ENCODE measurements around the gene CTU1.
"Not testable (repeated sequence)": the region's sequence is repeated elsewhere in the genome, so short reads cannot be mapped to it uniquely, and the experiment has no call there.

CTU1 gene

GRCh38 chr19:51143486-51143885, 35.3 kb upstream of the CTU1 start:
- peaks cover 22% of the 10 kb centered on the region for H3K27me3 ChIP-seq (ENCODE audit: insufficient read depth, poor library complexity, severe bottlenecking)
- no peaks in the 10 kb centered on the region for H3K36me3 ChIP-seq (ENCODE audit: low read depth)
- no peak overlapping the region for H3K4me3 ChIP-seq (ENCODE audit: severe bottlenecking)
- H3K9me3 ChIP-seq (ENCODE audit: severe bottlenecking): no peaks in the 10 kb centered on the region
- no peak overlapping the region for H3K27ac ChIP-seq (ENCODE audit: poor library complexity, severe bottlenecking)
- H3K4me1 ChIP-seq (ENCODE audit: insufficient read depth, poor library complexity, severe bottlenecking): no peaks in the 10 kb centered on the region
- TF ChIP-seq, protein P1, sequence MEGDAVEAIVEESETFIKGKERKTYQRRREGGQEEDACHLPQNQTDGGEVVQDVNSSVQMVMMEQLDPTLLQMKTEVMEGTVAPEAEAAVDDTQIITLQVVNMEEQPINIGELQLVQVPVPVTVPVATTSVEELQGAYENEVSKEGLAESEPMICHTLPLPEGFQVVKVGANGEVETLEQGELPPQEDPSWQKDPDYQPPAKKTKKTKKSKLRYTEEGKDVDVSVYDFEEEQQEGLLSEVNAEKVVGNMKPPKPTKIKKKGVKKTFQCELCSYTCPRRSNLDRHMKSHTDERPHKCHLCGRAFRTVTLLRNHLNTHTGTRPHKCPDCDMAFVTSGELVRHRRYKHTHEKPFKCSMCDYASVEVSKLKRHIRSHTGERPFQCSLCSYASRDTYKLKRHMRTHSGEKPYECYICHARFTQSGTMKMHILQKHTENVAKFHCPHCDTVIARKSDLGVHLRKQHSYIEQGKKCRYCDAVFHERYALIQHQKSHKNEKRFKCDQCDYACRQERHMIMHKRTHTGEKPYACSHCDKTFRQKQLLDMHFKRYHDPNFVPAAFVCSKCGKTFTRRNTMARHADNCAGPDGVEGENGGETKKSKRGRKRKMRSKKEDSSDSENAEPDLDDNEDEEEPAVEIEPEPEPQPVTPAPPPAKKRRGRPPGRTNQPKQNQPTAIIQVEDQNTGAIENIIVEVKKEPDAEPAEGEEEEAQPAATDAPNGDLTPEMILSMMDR (IDR thresholded peaks at IDR 0.05; ENCODE audit: poor library complexity, severe bottlenecking): no peak
- no peak for DNase-seq (ENCODE audit: low spot score)
- ATAC-seq (ENCODE audit: low read depth): no peak

GRCh38 chr19:51142809-51143475, 34.7 kb upstream of the CTU1 start:
- H3K27me3 ChIP-seq (ENCODE audit: insufficient read depth, poor library complexity, severe bottlenecking): peaks cover 22% of the 10 kb centered on the region
- not testable (repeated sequence) for H3K27ac ChIP-seq (ENCODE audit: poor library complexity, severe bottlenecking); DNase-seq (ENCODE audit: low spot score); H3K9me3 ChIP-seq (ENCODE audit: severe bottlenecking); ATAC-seq (ENCODE audit: low read depth); H3K36me3 ChIP-seq (ENCODE audit: low read depth); H3K4me1 ChIP-seq (ENCODE audit: insufficient read depth, poor library complexity, severe bottlenecking); H3K4me3 ChIP-seq (ENCODE audit: severe bottlenecking)

GRCh38 chr19:51142119-51142518, 33.9 kb upstream of the CTU1 start, which contains the start of gene SIGLEC7:
TSS of gene SIGLEC7 (plus strand) at chr19:51142301. CDS start at chr19:51142370, 69 bp downstream.
- no peak within 1 kb of the TSS for H3K4me3 ChIP-seq (ENCODE audit: severe bottlenecking)

DNA sequence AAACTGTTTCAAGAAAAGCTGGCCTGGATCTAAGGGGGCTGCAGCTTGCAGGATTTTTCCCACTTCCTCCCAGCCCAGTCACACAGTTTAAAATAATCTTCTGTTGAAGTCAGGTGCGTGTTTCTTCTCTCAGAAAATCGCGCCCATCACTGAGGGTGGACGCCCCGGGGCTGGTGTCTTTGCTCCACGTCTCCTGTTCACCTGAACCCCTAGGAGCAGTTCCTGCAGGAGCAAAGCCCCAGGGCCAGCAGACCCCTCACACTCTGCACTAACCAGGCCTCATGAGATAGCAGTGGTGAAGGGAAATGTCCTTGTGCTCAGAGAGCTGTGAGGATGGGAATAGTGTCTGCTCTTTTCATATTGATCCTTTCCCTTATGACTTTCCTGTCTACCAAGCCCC, 33.0 kb upstream of the CTU1 start:
- H3K4me3 ChIP-seq (ENCODE audit: severe bottlenecking): no peak overlapping the region
- H3K36me3 ChIP-seq (ENCODE audit: low read depth): no peaks in the 10 kb centered on the region
- H3K27ac ChIP-seq (ENCODE audit: poor library complexity, severe bottlenecking): no peak overlapping the region
- TF ChIP-seq, protein P1 (IDR thresholded peaks at IDR 0.05; ENCODE audit: poor library complexity, severe bottlenecking): no peak
- DNase-seq (ENCODE audit: low spot score) (no peak), ATAC-seq (ENCODE audit: low read depth) (no peak)
- peaks cover 28% of the 10 kb centered on the region for H3K27me3 ChIP-seq (ENCODE audit: insufficient read depth, poor library complexity, severe bottlenecking)
- no peaks in the 10 kb centered on the region for H3K4me1 ChIP-seq (ENCODE audit: insufficient read depth, poor library complexity, severe bottlenecking)
- no peaks in the 10 kb centered on the region for H3K9me3 ChIP-seq (ENCODE audit: severe bottlenecking)

More at GRCh38 chr19:51142119-51142518, 33.9 kb upstream of the CTU1 start, which contains the start of gene SIGLEC7:
- TF ChIP-seq, protein P1 (IDR thresholded peaks at IDR 0.05; ENCODE audit: poor library complexity, severe bottlenecking): no peak
- Histone ChIP-seq H3K36me3 (ENCODE audit: low read depth) (no peaks in the 10 kb centered on the region), H3K27ac (ENCODE audit: poor library complexity, severe bottlenecking) (no peak within 1 kb of the TSS), H3K27me3 (ENCODE audit: insufficient read depth, poor library complexity, severe bottlenecking) (peaks cover 28% of the 10 kb centered on the region), H3K4me1 (ENCODE audit: insufficient read depth, poor library complexity, severe bottlenecking) (no peaks in the 10 kb centered on the region), H3K9me3 (ENCODE audit: severe bottlenecking) (no peaks in the 10 kb centered on the region)
- DNase-seq (ENCODE audit: low spot score) (no peak), ATAC-seq (ENCODE audit: low read depth) (no peak)

DNA sequence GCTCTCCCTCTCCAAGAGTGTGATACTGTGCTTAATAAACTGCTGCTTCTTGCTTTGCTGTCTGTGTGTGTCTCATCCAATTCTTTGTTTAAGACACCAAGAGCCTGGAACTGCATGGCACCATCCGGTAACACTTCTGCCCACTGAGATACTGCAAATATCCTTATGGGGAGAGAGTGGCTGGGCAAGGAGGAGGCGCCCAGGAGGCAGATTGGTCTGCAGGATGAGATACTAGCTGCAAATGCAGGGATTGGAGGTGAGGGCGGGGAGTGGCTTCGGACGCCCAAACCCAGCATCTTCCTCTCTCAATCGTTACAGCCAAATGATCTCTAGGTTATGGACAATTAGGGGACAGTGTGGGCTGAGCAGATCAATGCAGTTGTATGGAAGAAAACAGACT, 32.2 kb upstream of the CTU1 start:
- no peak for DNase-seq (ENCODE audit: low spot score)
- H3K36me3 ChIP-seq (ENCODE audit: low read depth): no peaks in the 10 kb centered on the region
- H3K4me1 ChIP-seq (ENCODE audit: insufficient read depth, poor library complexity, severe bottlenecking): no peaks in the 10 kb centered on the region
- H3K27ac ChIP-seq (ENCODE audit: poor library complexity, severe bottlenecking): no peak overlapping the region
- TF ChIP-seq, protein P1 (IDR thresholded peaks at IDR 0.05; ENCODE audit: poor library complexity, severe bottlenecking): no peak
- H3K9me3 ChIP-seq (ENCODE audit: severe bottlenecking): no peaks in the 10 kb centered on the region
- H3K4me3 ChIP-seq (ENCODE audit: severe bottlenecking): no peak overlapping the region
- ATAC-seq (ENCODE audit: low read depth): no peak
- peaks cover 28% of the 10 kb centered on the region for H3K27me3 ChIP-seq (ENCODE audit: insufficient read depth, poor library complexity, severe bottlenecking)

All from RWPE2 (cell line).